ENCODE results near the gene CSMD2.

CSMD2 gene

GRCh38 chr1:33653226-33653625 lies 511.8 kb downstream of the CSMD2 start:
- CTCF ChIA-PET: no interaction called here
- POLR2A ChIA-PET: no interaction called here
- TF ChIP-seq HDGF (IDR thresholded peaks at IDR 0.05; ENCODE audit: borderline replicate concordance) (no peak), PKNOX1 (IDR thresholded peaks at IDR 0.05) (no peak), BHLHE40 (IDR thresholded peaks at IDR 0.05; ENCODE audit: borderline replicate concordance) (no peak), ELF4 (IDR thresholded peaks at IDR 0.05) (no peak), SUZ12 (IDR thresholded peaks at IDR 0.05) (no peak), ZNF384 (IDR thresholded peaks at IDR 0.05) (no peak), SP1 (IDR thresholded peaks at IDR 0.05) (no peak), ARNT (IDR thresholded peaks at IDR 0.05) (no peak), FOXA1 (IDR thresholded peaks at IDR 0.05) (no peak), NFRKB (IDR thresholded peaks at IDR 0.05) (no peak), LEF1 (IDR thresholded peaks at IDR 0.05; ENCODE audit: borderline replicate concordance) (no peak)
- DNase-seq (ENCODE audit: extremely low spot score): no peak

GRCh38 chr1:33650708-33651107 lies 514.3 kb downstream of the CSMD2 start:
- POLR2A ChIA-PET: no interaction called here
- TF ChIP-seq L3MBTL2 (conservative IDR thresholded peaks at IDR 0.05) (no peak), FOXK2 (IDR thresholded peaks at IDR 0.05) (no peak), TARDBP (IDR thresholded peaks at IDR 0.05) (no peak), ZNF384 (IDR thresholded peaks at IDR 0.05) (no peak), FOXA1 (IDR thresholded peaks at IDR 0.05) (no peak)
- DNase-seq (ENCODE audit: extremely low spot score): no peak
- CTCF ChIA-PET: no interaction called here

GRCh38 chr1:33649759-33650158 lies 515.3 kb downstream of the CSMD2 start:
- DNase-seq (ENCODE audit: extremely low spot score): no peak
- TF ChIP-seq FOXA1 (IDR thresholded peaks at IDR 0.05) (no peak), TARDBP (IDR thresholded peaks at IDR 0.05) (no peak), ELF4 (IDR thresholded peaks at IDR 0.05) (no peak), LEF1 (IDR thresholded peaks at IDR 0.05; ENCODE audit: borderline replicate concordance) (no peak), L3MBTL2 (conservative IDR thresholded peaks at IDR 0.05) (no peak)
- ChIA-PET POLR2A (no interaction called here), CTCF (no interaction called here)

- DNase-seq (ENCODE audit: extremely low spot score): no peak
- ChIA-PET POLR2A (no interaction called here), CTCF (no interaction called here)
- TF ChIP-seq FOXA1 (IDR thresholded peaks at IDR 0.05) (no peak), BHLHE40 (IDR thresholded peaks at IDR 0.05; ENCODE audit: borderline replicate concordance) (no peak), NFRKB (IDR thresholded peaks at IDR 0.05) (no peak)
These were observed 521.8 kb downstream of the CSMD2 start for GRCh38 chr1:33643216-33643615.

- no peak for TF ChIP-seq SUZ12 (IDR thresholded peaks at IDR 0.05)
- TF ChIP-seq ARNT (IDR thresholded peaks at IDR 0.05): no peak
- TF ChIP-seq CTBP1 (IDR thresholded peaks at IDR 0.05; ENCODE audit: borderline replicate concordance): no peak
- no peak for TF ChIP-seq SP1 (IDR thresholded peaks at IDR 0.05)
- TF ChIP-seq ELF4 (IDR thresholded peaks at IDR 0.05): no peak
- TF ChIP-seq ZNF384 (IDR thresholded peaks at IDR 0.05): no peak
- no peak for TF ChIP-seq L3MBTL2 (conservative IDR thresholded peaks at IDR 0.05)
- TF ChIP-seq FOXK2 (IDR thresholded peaks at IDR 0.05): no peak
- peak; percentile 53 for DNase-seq (ENCODE audit: extremely low spot score)
These were observed 523.8 kb downstream of the CSMD2 start for GRCh38 chr1:33641104-33641830.

GRCh38 chr1:33640114-33640660 lies 524.8 kb downstream of the CSMD2 start:
- CTCF ChIA-PET: interaction anchor here (1.6 kb wide), 1 partner anchor 523 kb away, joined by 5 read pairs; no protein-coding TSS in a partner anchor
- POLR2A ChIA-PET: no interaction called here
- DNase-seq (ENCODE audit: extremely low spot score): no peak
- no peak for TF ChIP-seq NFRKB (IDR thresholded peaks at IDR 0.05)
- TF ChIP-seq FOXA1 (IDR thresholded peaks at IDR 0.05): no peak
- no peak for TF ChIP-seq PKNOX1 (IDR thresholded peaks at IDR 0.05)
- no peak for TF ChIP-seq TARDBP (IDR thresholded peaks at IDR 0.05)
- no peak for TF ChIP-seq FOXK2 (IDR thresholded peaks at IDR 0.05)

More at GRCh38 chr1:33641104-33641830, 523.8 kb downstream of the CSMD2 start:
- POLR2A ChIA-PET: no interaction called here
- CTCF ChIA-PET: interaction anchor here (1.1 kb wide), 1 partner anchor 8 kb away, joined by 3 read pairs; no protein-coding TSS in a partner anchor

- POLR2A ChIA-PET: no interaction called here
- DNase-seq (ENCODE audit: extremely low spot score): no peak
- CTCF ChIA-PET: no interaction called here
- no peak for TF ChIP-seq NFRKB (IDR thresholded peaks at IDR 0.05)
- TF ChIP-seq SUZ12 (IDR thresholded peaks at IDR 0.05): no peak
- TF ChIP-seq L3MBTL2 (conservative IDR thresholded peaks at IDR 0.05): no peak
- peak; percentile 27; the same call in 1 of the 2 replicates for TF ChIP-seq PKNOX1 (IDR thresholded peaks at IDR 0.05)
- TF ChIP-seq ELF4 (IDR thresholded peaks at IDR 0.05): no peak
- no peak for TF ChIP-seq TARDBP (IDR thresholded peaks at IDR 0.05)
These were observed 527.1 kb downstream of the CSMD2 start for GRCh38 chr1:33637846-33638440.

Data from HEK293T (cell line).